ENCODE results near the gene CRYBG3.

The CRYBG3 gene

DNA sequence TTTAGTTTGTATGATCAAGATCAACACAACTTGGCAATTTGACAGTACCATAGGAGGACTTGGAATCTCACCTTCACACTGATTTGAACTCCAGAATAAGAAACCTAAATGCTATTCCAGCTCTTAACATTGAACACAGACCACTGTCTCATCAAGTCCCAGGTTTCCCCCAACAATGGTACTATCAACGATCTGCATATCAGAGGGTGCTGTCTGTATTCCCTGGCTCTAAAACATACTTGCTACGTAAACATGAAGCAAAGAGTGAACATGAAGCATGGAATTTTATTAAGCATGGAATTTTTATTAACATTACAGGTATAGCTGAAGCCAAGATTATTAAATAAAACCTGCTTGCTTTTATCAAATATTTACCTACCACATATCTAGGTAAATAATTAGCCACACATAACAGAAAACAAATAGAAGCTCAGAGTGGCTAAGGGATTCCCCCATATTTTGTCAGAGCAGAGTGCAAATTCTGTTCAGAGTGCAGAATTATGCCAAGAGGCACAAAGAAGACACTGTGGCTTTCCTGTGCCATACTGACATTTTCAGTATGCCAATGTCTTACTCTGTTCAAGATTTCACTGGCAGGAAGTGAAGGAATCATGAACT is 172.6 kb downstream of the CRYBG3 start (continued):
- no peak for TF ChIP-seq PRDM4 (tag by site-specific recombination; IDR thresholded peaks at IDR 0.05)
- TF ChIP-seq ZNF621 (tag by site-specific recombination; IDR thresholded peaks at IDR 0.05), result no peak
- no peak for TF ChIP-seq ZNF785 (tag by site-specific recombination; IDR thresholded peaks at IDR 0.05)
- TF ChIP-seq, protein P1, sequence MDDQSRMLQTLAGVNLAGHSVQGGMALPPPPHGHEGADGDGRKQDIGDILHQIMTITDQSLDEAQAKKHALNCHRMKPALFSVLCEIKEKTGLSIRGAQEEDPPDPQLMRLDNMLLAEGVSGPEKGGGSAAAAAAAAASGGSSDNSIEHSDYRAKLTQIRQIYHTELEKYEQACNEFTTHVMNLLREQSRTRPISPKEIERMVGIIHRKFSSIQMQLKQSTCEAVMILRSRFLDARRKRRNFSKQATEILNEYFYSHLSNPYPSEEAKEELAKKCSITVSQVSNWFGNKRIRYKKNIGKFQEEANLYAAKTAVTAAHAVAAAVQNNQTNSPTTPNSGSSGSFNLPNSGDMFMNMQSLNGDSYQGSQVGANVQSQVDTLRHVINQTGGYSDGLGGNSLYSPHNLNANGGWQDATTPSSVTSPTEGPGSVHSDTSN (CRISPR knock-in tag; IDR thresholded peaks at IDR 0.05), result no peak
- no peak for TF ChIP-seq KLF1 (tag by site-specific recombination; IDR thresholded peaks at IDR 0.05)
- no peak for TF ChIP-seq ZNF670 (tag by site-specific recombination; IDR thresholded peaks at IDR 0.05; ENCODE audit: low read depth)
- no peak for TF ChIP-seq ZSCAN18 (tag by site-specific recombination; IDR thresholded peaks at IDR 0.05)
- TF ChIP-seq, protein P2, sequence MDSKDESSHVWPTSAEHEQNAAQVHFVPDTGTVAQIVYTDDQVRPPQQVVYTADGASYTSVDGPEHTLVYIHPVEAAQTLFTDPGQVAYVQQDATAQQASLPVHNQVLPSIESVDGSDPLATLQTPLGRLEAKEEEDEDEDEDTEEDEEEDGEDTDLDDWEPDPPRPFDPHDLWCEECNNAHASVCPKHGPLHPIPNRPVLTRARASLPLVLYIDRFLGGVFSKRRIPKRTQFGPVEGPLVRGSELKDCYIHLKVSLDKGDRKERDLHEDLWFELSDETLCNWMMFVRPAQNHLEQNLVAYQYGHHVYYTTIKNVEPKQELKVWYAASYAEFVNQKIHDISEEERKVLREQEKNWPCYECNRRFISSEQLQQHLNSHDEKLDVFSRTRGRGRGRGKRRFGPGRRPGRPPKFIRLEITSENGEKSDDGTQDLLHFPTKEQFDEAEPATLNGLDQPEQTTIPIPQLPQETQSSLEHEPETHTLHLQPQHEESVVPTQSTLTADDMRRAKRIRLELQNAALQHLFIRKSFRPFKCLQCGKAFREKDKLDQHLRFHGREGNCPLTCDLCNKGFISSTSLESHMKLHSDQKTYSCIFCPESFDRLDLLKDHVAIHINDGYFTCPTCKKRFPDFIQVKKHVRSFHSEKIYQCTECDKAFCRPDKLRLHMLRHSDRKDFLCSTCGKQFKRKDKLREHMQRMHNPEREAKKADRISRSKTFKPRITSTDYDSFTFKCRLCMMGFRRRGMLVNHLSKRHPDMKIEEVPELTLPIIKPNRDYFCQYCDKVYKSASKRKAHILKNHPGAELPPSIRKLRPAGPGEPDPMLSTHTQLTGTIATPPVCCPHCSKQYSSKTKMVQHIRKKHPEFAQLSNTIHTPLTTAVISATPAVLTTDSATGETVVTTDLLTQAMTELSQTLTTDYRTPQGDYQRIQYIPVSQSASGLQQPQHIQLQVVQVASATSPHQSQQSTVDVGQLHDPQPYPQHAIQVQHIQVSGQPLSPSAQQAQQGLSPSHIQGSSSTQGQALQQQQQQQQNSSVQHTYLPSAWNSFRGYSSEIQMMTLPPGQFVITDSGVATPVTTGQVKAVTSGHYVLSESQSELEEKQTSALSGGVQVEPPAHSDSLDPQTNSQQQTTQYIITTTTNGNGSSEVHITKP (tag by site-specific recombination; IDR thresholded peaks at IDR 0.05), result no peak
- TF ChIP-seq ZNF311 (tag by site-specific recombination; IDR thresholded peaks at IDR 0.05; ENCODE audit: borderline replicate concordance), result no peak
- TF ChIP-seq SCRT1 (tag by site-specific recombination; IDR thresholded peaks at IDR 0.05; ENCODE audit: borderline replicate concordance), result no peak
